Spleen (tissue), 7 donors: ENCODE data around the gene IL22RA2.

ENCODE experiments used
- POLR2A ChIP-seq, 3 donors: fragments of 450-650 bp; IDR thresholded peaks; one replicate each; pipeline ENCODE4 v1.5.1; 2017; ENCODE audit warnings: antibody characterized with exemption in 3 of 3, mild to moderate bottlenecking in 1 of 3
- TF ChIP-seq, protein P1 (sequence below), 11 experiments: fragments of 200-600 bp in 7 of 11; fragments of 450-650 bp in 4 of 11; sonication (generic) in 4 of 11; IDR thresholded peaks in 8 of 11; conservative IDR thresholded peaks in 3 of 11; 1 replicate in 7 of 11; 2 replicates in 4 of 11; pipeline versions ENCODE4 v1.4.0 to v1.8.0; 2016 to 2021; ENCODE audit warnings: antibody characterized with exemption in 11 of 11, inconsistent platforms in 4 of 11, mild to moderate bottlenecking in 1 of 11
- donor health status: DM: no; HTN: no; CAD: no; lungs with moderate emphysema.
- donor health status: DM: no; HTN: no; CAD: no.
- donor health status: DM: no; HTN: no; CAD: no.

DNA sequence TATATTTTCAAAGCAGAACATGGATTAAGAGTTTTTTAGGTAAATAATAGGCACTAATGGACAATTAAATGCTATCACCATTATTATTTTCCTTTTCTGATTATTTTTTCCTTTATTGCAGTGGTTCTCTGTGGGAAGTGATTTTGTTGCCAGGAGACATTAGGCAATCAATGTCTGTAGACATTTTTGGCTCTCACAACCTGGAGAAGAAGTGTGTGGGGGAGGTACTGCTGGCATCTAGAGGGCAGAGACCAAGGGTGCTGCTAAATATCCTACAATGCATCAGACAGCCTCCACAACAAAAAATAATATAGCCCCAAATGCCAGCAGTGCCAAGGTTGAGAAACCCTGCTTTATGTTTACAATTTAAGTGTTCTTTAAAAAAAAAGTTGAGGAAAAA lies 37.5 kb upstream of the IL22RA2 start:
- TF ChIP-seq, protein P1, sequence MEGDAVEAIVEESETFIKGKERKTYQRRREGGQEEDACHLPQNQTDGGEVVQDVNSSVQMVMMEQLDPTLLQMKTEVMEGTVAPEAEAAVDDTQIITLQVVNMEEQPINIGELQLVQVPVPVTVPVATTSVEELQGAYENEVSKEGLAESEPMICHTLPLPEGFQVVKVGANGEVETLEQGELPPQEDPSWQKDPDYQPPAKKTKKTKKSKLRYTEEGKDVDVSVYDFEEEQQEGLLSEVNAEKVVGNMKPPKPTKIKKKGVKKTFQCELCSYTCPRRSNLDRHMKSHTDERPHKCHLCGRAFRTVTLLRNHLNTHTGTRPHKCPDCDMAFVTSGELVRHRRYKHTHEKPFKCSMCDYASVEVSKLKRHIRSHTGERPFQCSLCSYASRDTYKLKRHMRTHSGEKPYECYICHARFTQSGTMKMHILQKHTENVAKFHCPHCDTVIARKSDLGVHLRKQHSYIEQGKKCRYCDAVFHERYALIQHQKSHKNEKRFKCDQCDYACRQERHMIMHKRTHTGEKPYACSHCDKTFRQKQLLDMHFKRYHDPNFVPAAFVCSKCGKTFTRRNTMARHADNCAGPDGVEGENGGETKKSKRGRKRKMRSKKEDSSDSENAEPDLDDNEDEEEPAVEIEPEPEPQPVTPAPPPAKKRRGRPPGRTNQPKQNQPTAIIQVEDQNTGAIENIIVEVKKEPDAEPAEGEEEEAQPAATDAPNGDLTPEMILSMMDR (IDR thresholded peaks at IDR 0.05 in 8 of 11, conservative IDR thresholded peaks at IDR 0.05 in 3 of 11), result no peak
- no peak for TF ChIP-seq POLR2A (IDR thresholded peaks at IDR 0.05)
